ENCODE results near the gene TOMM5.

Gene TOMM5

DNA sequence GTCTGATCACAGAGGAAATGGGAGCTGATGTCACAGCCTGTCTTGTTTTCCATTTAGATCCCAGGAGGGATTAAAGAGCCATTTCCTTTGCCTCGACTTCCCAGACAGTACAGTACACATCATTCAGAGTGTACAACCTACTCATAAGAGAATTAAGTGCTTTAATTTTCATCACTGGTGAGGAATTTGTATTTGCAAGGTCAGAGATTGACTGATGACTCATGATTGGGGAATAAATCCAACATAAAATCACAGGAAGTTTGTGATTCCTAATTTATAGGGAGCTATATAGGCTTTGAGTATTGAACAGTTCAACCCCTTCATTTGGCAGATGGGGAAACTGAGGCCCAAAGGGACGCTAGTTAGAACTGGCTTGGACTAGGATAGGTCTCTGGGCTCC is 4.1 kb upstream of the TOMM5 start:
- peak; percentile 29 for DNase-seq (ENCODE audit: low read depth)
- no peak overlapping the region for H3K4me3 ChIP-seq (ENCODE audit: low read depth, low read length)
- TF ChIP-seq, protein P1, sequence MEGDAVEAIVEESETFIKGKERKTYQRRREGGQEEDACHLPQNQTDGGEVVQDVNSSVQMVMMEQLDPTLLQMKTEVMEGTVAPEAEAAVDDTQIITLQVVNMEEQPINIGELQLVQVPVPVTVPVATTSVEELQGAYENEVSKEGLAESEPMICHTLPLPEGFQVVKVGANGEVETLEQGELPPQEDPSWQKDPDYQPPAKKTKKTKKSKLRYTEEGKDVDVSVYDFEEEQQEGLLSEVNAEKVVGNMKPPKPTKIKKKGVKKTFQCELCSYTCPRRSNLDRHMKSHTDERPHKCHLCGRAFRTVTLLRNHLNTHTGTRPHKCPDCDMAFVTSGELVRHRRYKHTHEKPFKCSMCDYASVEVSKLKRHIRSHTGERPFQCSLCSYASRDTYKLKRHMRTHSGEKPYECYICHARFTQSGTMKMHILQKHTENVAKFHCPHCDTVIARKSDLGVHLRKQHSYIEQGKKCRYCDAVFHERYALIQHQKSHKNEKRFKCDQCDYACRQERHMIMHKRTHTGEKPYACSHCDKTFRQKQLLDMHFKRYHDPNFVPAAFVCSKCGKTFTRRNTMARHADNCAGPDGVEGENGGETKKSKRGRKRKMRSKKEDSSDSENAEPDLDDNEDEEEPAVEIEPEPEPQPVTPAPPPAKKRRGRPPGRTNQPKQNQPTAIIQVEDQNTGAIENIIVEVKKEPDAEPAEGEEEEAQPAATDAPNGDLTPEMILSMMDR (conservative IDR thresholded peaks at IDR 0.05; ENCODE audit: low read depth, low read length) = no peak

DNA sequence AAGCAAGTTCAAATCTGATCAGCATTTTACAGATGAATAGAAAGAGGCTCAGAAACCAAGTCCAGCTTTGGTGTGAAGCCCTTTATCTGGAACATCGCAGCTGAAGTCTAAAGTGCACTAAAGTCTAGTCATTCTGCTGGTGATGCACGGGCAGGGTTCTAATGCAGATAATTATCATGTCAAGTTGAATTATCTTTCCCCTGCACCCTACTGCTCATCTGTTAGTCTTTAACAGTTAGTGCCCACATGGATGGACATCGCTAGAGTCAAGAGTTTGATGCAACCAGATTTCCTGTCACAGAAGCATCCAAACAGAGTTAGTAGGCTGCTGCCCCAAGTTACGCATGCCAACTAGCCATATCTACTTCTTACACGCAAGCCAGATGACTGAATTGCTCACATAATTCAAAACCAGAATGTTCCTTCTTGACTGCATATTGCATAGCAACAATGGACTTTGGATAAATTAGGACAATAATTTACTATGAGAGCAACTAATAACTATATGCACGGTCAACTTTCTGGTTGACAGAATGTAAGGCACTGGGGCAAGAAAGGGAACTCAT is 1.6 kb upstream of the TOMM5 start:
- H3K4me3 ChIP-seq (ENCODE audit: low read depth, low read length) = no peak overlapping the region
- TF ChIP-seq, protein P1 (conservative IDR thresholded peaks at IDR 0.05; ENCODE audit: low read depth, low read length) = no peak
- no peak for DNase-seq (ENCODE audit: low read depth)

DNA sequence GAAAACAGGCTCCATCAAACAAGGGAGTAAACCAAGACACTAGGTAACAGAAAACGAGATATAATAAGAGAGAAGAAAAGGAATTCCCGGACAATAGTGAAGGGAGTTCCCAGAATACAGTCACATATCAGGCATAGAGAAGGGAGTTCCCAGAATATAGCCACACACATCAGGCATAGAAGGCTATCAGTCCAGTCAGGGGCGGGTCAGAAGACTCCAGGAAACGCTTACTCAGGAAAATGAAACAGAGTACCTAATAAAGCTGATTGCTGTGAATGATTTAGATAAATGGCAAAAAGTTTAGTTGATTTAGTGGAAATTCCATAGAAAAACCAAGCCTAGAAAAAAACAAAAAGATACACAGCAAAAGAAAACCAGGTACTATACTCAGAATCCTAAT is 4.9 kb downstream of the TOMM5 start:
- H3K4me3 ChIP-seq (ENCODE audit: low read depth, low read length) = no peak overlapping the region
- no peak for DNase-seq (ENCODE audit: low read depth)
- TF ChIP-seq, protein P1 (conservative IDR thresholded peaks at IDR 0.05; ENCODE audit: low read depth, low read length) = no peak

DNA sequence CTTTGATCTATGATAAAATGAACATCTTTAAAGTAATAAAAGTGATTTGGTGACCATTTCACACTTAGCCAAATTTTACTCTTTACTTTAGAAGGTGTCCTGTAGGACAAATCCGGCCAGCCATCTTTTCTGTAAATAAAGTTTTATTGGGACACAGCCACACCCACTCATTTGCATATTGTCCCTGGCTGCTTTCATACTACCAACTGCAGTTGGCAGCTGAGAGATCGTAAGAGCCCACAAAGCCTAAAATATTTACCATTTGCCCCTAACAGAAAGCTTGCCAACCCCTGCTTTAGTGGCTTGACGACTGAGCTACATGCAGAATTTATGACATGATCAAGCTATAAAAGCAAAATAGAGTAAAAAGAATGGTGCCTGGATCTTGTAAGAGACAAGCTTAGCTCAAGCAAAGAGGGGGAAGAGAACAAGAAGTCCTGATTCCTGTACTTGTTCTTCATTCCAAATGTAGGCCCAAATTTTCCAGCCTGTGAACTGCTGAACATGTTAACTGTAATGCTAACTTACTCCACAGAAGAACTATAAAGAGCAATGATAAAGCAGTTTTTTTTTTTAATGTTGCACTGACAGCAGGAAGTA is 8.8 kb downstream of the TOMM5 start:
- no peak overlapping the region for H3K4me3 ChIP-seq (ENCODE audit: low read depth, low read length)
- TF ChIP-seq, protein P1 (conservative IDR thresholded peaks at IDR 0.05; ENCODE audit: low read depth, low read length) = no peak
- no peak for DNase-seq (ENCODE audit: low read depth)

DNA sequence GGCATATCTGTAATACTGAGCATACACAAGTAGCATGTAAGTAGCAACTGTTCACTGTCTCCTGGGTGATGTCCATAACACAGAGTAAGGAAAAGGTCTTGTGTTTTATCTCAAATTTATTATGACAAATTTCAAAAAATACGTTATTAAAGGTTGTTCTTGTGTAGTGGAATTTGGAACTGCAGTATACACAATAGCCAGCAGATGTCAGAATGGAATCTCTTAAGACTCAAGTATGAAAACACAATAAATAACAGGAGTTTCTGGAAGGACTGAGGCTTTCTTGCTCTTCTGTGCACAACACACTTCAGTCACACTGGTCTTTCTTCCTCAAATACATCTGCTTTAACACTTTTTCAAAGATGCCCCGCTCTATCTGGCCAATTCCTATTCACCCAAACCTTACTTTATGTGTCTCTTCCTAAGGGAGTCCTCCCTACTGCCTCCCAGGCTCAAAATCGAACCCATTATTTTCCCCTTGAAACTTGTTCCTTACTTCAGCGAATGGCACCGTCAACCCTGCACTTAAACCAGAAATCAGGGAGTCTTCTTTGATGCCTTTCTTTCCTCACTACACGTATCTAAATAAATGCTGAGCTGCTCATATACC is 9.7 kb downstream of the TOMM5 start:
- DNase-seq (ENCODE audit: low read depth) = peak; percentile 93

DNA sequence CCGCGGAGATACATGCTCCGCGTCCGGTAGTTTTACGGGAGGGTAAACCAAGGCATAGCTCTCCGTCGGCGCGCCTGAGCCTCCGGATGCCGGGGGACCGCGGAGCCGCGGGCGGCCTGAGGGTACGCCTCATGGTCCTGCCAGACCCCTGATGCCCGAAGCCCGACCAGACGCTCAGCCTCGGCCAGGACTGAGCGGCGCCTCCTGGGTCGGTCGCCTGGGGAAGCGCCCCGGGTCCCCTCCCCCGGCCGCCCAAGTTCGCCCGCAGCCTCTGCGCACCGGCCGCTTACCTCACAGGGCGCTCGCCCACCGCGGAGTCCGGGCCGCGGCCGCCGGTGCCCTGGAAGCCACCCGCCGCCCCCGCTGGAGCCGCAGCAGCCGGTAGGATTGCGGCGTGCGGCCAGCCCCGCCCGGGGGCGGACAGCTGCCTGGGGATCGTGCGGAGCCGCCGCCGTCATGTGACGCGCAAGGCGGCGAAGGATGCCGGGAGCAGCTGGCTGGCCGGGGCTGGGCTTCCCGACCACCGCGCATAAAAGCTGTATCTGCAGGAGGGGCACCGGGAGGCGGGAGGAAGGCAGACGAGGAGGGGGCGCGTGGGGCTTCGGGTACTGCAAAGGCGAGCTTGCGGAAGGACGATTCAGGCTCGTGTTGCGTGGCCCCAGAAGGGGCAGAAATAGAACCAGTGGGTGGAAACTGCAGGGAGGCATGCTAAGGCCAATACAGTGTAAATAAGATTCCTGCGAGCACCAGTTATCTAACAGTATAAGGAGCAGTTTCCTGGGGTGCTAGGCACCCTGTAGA is 16.3 kb downstream of the TOMM5 start, which contains the start of gene FBXO10:
FBXO10 (minus strand) TSS at position 460 of the 801 bp plus-strand sequence. CDS start 34,612 bp downstream, outside the sequence.
- peak within 1 kb of the TSS; percentile 80 for H3K4me3 ChIP-seq (ENCODE audit: low read depth, low read length)
- TF ChIP-seq, protein P1 (conservative IDR thresholded peaks at IDR 0.05; ENCODE audit: low read depth, low read length) = no peak
- DNase-seq (ENCODE audit: low read depth) = peak; percentile 77

More for the DNA sequence above, 9.7 kb downstream of the TOMM5 start:
- no peak overlapping the region for H3K4me3 ChIP-seq (ENCODE audit: low read depth, low read length)
- TF ChIP-seq, protein P1 (conservative IDR thresholded peaks at IDR 0.05; ENCODE audit: low read depth, low read length) = peak; percentile 70

Data from choroid plexus epithelial cell (primary cell).